ENCODE results near the gene RASSF7. TPM values are rescaled to one million over a fixed set of nuclear protein-coding genes. Genes with fewer than 3 reads are reported as not detected.
A peak's percentile ranks its signal among the peaks of the same experiment; 100 is the strongest.
"Not testable (repeated sequence)": the region's sequence is repeated elsewhere in the genome, so short reads cannot be mapped to it uniquely, and the experiment has no call there.

RASSF7 gene
- 7.4 and 16.4 TPM in 2 replicates for total RNA-seq (2014; rRNA removed; shearing (Covaris generic))

- DNase-seq (ENCODE audit: low read depth) = peak; percentile 73
These were observed at the start of gene RASSF7, which contains the start of gene LMNTD2 for GRCh38 chr11:560305-561147. RASSF7 (plus strand) TSS chr11:560970; CDS start chr11:561769, 799 bp downstream. LMNTD2 (minus strand) TSS chr11:560738; CDS start chr11:560716, 22 bp downstream.

- DNase-seq (ENCODE audit: low read depth) = no peak
These were observed 47.8 kb upstream of the RASSF7 start for GRCh38 chr11:512761-513595.

- no peak for DNase-seq (ENCODE audit: low read depth)
These were observed 46.2 kb upstream of the RASSF7 start for GRCh38 chr11:514606-515005.

GRCh38 chr11:515131-515530, 45.6 kb upstream of the RASSF7 start:
- DNase-seq (ENCODE audit: low read depth) = no peak

- DNase-seq (ENCODE audit: low read depth) = no peak
These were observed 44.4 kb upstream of the RASSF7 start for GRCh38 chr11:516400-516799.

- not testable (repeated sequence) for DNase-seq (ENCODE audit: low read depth)
These were observed 43.7 kb upstream of the RASSF7 start for GRCh38 chr11:516918-517685.

- DNase-seq (ENCODE audit: low read depth) = peak; percentile 95
These were observed 42.1 kb upstream of the RASSF7 start for GRCh38 chr11:518463-519202.

GRCh38 chr11:520428-521176, 40.2 kb upstream of the RASSF7 start:
- DNase-seq (ENCODE audit: low read depth) = peak; percentile 48

GRCh38 chr11:521177-521688, 39.5 kb upstream of the RASSF7 start:
- DNase-seq (ENCODE audit: low read depth) = peak; percentile 61

- DNase-seq (ENCODE audit: low read depth) = no peak
These were observed 34.6 kb upstream of the RASSF7 start for GRCh38 chr11:526192-526591.

- DNase-seq (ENCODE audit: low read depth) = no peak
These were observed 32.5 kb upstream of the RASSF7 start for GRCh38 chr11:528166-528814.

GRCh38 chr11:528815-529727, 31.7 kb upstream of the RASSF7 start:
- DNase-seq (ENCODE audit: low read depth) = no peak

GRCh38 chr11:529728-530411, 30.9 kb upstream of the RASSF7 start:
- no peak for DNase-seq (ENCODE audit: low read depth)

GRCh38 chr11:530960-531831, 29.6 kb upstream of the RASSF7 start:
- no peak for DNase-seq (ENCODE audit: low read depth)

GRCh38 chr11:531919-532526, 28.7 kb upstream of the RASSF7 start:
- DNase-seq (ENCODE audit: low read depth) = no peak

- no peak for DNase-seq (ENCODE audit: low read depth)
These were observed 28.2 kb upstream of the RASSF7 start for GRCh38 chr11:532527-532985.

All from RPMI7951 (cell line).